GM12891 (cell line): ENCODE data around the gene UTP15.

Source experiments
- DNase-seq: peaks from one replicate; pipeline ENCODE4 v3.0.0; 2011; ENCODE audit warnings: low spot score; ENCODE audit not compliant: insufficient read length
- FAIRE-seq: peaks from 2 replicates; lab custom pipeline; 2011; peaks lifted over from hg19 to GRCh38; lab: Jason Lieb, UNC
- PAX5 ChIP-seq: IDR thresholded peaks from 2 replicates; pipeline ENCODE4 v1.6.1; 2011; ENCODE audit warnings: low read length, moderate library complexity, mild to moderate bottlenecking; ENCODE audit not compliant: insufficient read depth, severe bottlenecking
- POLR2A ChIP-seq: IDR thresholded peaks from 2 replicates; pipeline ENCODE4 v1.6.1; 2011; ENCODE audit warnings: low read depth, low read length, control low read depth
- POLR2AphosphoS5 ChIP-seq: IDR thresholded peaks from 2 replicates; pipeline ENCODE4 v1.6.1; 2011; ENCODE audit warnings: low read depth, low read length, control low read depth
- POU2F2 ChIP-seq: IDR thresholded peaks from 2 replicates; pipeline ENCODE4 v1.6.1; 2011; ENCODE audit warnings: low read depth, mild to moderate bottlenecking, control low read depth, low read length, moderate library complexity
- SPI1 ChIP-seq: IDR thresholded peaks from 2 replicates; pipeline ENCODE4 v1.6.1; 2011; ENCODE audit warnings: low read depth, low read length, control low read depth
- TAF1 ChIP-seq: IDR thresholded peaks from 2 replicates; pipeline ENCODE4 v1.6.1; 2011; ENCODE audit warnings: low read depth, low read length, control low read depth

UTP15 gene

DNA sequence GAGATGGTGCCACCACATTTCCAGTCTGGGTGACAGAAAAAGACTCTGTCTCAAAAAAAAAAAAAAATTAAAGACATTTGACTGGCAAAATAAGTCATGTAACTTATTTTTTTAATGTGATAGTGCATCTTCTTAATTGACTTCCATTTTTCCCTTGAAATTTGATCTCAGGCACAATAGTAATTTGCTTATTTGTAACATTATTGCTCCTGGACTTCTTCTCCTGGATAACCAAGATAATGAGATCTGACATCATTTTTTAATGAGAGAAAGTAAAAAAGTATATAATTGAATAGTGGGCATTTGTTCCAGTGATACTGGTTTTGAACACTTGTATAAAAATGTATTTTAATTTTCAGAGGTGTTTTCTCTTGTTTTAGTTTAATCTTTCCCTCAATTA, 63.9 kb downstream of the UTP15 start:
- FAIRE-seq, result no peak
- TF ChIP-seq SPI1, result no peak
- no peak for DNase-seq

DNA sequence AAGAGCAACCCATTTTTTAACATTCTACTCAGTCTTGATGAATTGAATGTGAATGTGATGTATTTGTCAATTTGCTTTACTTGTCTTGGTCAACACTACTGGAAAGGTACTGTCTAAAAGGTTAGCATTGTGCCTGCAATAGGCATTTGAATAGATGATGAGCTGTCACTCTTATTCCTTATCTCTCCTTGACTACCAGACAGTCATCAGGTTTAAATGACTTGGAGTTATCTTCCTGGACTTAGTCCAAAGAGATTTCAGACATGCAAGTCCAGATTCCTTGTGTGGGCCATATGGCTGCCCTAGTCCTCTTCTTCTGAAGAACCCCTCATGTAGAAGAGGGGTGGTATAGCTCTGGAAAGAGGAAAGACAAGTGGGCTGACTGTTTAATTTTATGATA, 65.2 kb downstream of the UTP15 start:
- FAIRE-seq (no peak), DNase-seq (no peak)
- TF ChIP-seq SPI1 (no peak), POLR2A (no peak), POU2F2 (no peak), TAF1 (no peak), PAX5 (no peak), POLR2AphosphoS5 (no peak)

DNA sequence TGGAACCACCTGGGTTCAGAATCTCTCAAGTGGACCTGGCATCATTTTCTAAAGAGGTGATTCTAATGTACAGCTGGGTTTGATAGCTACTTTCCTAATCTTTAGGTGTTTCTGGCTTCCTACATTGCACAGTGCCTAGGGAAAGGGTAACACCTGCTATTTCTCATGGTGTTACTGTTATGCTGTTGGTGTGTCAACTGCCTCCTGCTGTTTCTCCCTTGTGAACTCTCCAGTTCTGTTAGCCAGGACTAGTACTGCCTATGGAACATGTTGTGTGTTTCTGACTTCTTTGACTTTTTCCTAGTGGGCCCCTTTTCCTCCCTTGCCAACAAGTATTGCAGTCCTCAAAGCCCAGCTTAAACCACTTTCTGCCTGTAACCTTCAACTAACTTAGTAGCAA, 66.0 kb downstream of the UTP15 start:
- FAIRE-seq (no peak), DNase-seq (no peak)
- TF ChIP-seq SPI1 (no peak), POU2F2 (no peak), POLR2A (no peak), POLR2AphosphoS5 (no peak), TAF1 (no peak), PAX5 (no peak)
